ENCODE data around the gene TMEM143. TPM values are rescaled to one million over a fixed set of nuclear protein-coding genes. Genes with fewer than 3 reads are reported as not detected.
"Not testable (repeated sequence)": the region's sequence is repeated elsewhere in the genome, so short reads cannot be mapped to it uniquely, and the experiment has no call there.

TMEM143 gene
- total RNA-seq, 1 donor from 2014 or later = 8.5 TPM

DNA sequence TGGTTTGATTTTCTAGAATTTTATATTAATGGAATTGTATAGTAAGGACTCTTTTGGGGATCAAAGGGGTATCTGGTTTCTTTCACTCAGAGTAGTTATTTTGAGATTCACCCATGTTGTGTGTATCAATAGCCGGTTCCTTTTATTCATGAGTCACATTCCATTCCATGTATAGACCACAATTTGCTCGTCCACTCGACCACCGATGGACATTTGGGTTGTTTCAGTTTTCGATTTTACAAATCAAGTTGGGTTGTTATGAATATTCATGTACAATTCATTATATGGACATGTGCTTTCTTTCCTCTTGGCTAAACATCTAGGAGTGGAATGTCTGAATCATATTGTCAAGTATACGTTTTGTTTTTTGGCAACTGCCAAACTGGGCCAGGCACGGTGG lies 48.0 kb downstream of the TMEM143 start:
- no peak overlapping the region for H3K4me3 Mint-ChIP-seq (ENCODE audit: unreplicated experiment)
- H3K9me3 Mint-ChIP-seq (ENCODE audit: unreplicated experiment) = no peaks in the 10 kb centered on the region
- no peaks in the 10 kb centered on the region for H3K36me3 Mint-ChIP-seq (ENCODE audit: low read depth, unreplicated experiment)
- H3K27ac Mint-ChIP-seq (ENCODE audit: unreplicated experiment) = peak overlapping the region; percentile 6
- DNase-seq (ENCODE audit: low spot score) = no peak
- H3K4me1 Mint-ChIP-seq (ENCODE audit: unreplicated experiment) = peaks cover 5% of the 10 kb centered on the region
- TF ChIP-seq, protein P1, sequence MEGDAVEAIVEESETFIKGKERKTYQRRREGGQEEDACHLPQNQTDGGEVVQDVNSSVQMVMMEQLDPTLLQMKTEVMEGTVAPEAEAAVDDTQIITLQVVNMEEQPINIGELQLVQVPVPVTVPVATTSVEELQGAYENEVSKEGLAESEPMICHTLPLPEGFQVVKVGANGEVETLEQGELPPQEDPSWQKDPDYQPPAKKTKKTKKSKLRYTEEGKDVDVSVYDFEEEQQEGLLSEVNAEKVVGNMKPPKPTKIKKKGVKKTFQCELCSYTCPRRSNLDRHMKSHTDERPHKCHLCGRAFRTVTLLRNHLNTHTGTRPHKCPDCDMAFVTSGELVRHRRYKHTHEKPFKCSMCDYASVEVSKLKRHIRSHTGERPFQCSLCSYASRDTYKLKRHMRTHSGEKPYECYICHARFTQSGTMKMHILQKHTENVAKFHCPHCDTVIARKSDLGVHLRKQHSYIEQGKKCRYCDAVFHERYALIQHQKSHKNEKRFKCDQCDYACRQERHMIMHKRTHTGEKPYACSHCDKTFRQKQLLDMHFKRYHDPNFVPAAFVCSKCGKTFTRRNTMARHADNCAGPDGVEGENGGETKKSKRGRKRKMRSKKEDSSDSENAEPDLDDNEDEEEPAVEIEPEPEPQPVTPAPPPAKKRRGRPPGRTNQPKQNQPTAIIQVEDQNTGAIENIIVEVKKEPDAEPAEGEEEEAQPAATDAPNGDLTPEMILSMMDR (IDR thresholded peaks at IDR 0.05; ENCODE audit: unreplicated experiment) = no peak
- no peaks in the 10 kb centered on the region for H3K27me3 Mint-ChIP-seq (ENCODE audit: unreplicated experiment)

DNA sequence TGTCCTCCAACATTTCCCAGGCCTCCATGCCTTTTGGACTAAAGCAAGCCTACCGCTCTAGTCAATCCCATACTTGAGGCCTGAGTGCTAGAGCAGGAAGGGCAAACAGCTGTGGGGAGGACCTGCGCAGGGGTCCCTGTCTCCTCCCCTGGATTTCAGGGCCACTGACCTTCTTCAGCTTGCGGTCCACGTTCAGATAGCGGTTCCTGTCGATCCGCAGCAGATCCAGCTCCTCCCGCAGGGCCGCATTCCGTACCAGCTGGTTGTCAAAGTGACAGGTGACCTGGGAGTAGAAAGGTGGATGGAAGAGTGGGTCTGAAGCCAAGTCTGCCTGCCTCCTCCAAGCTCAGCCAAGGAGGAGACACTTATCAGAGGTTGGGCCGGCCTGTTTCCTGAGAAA lies 52.4 kb downstream of the TMEM143 start:
- peaks cover 11% of the 10 kb centered on the region for H3K4me1 Mint-ChIP-seq (ENCODE audit: unreplicated experiment)
- H3K36me3 Mint-ChIP-seq (ENCODE audit: low read depth, unreplicated experiment) = no peaks in the 10 kb centered on the region
- no peak overlapping the region for H3K4me3 Mint-ChIP-seq (ENCODE audit: unreplicated experiment)
- H3K27me3 Mint-ChIP-seq (ENCODE audit: unreplicated experiment) = no peaks in the 10 kb centered on the region
- TF ChIP-seq, protein P1 (IDR thresholded peaks at IDR 0.05; ENCODE audit: unreplicated experiment) = no peak
- no peak overlapping the region for H3K27ac Mint-ChIP-seq (ENCODE audit: unreplicated experiment)
- DNase-seq (ENCODE audit: low spot score) = no peak
- no peaks in the 10 kb centered on the region for H3K9me3 Mint-ChIP-seq (ENCODE audit: unreplicated experiment)

DNA sequence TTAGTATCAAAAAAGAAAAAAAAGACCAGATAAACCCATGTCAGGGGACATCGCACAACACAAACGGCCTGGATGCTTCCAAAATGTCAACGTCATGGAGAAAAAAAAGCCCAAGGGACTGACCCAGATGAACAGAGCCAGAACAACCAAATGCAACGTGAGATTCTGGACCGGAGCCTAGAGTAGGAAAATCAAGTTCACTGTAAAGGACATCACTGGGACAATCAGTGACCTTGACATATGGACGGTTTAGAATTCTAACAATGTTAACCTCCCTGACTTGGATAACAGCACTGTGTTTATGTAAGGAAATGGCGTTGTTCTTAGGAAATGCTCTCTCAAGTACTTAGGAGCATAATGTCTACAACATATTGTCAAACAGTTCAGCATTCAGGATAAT lies 53.5 kb downstream of the TMEM143 start:
- no peak overlapping the region for H3K4me3 Mint-ChIP-seq (ENCODE audit: unreplicated experiment)
- no peak overlapping the region for H3K27ac Mint-ChIP-seq (ENCODE audit: unreplicated experiment)
- H3K4me1 Mint-ChIP-seq (ENCODE audit: unreplicated experiment) = peaks cover 6% of the 10 kb centered on the region
- H3K27me3 Mint-ChIP-seq (ENCODE audit: unreplicated experiment) = no peaks in the 10 kb centered on the region
- no peaks in the 10 kb centered on the region for H3K9me3 Mint-ChIP-seq (ENCODE audit: unreplicated experiment)
- no peaks in the 10 kb centered on the region for H3K36me3 Mint-ChIP-seq (ENCODE audit: low read depth, unreplicated experiment)
- TF ChIP-seq, protein P1 (IDR thresholded peaks at IDR 0.05; ENCODE audit: unreplicated experiment) = no peak
- no peak for DNase-seq (ENCODE audit: low spot score)

DNA sequence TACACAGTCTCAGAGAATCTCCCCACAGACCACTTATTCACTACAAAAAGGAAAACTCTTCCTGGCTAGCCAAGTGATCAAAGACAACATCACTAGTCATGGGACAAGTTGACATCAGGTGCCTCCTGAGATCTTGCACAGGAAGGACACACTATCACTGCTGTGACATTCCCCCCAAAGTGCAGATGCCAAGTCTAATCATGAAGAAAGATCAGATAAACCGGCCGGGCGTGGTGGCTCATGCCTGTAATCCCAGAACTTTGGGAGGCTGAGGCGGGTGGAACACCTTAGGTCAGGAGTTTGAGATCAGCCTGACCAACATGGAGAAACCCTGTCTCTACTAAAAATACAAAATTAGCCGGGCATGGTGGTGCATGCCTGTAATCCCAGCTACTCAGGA lies 54.0 kb downstream of the TMEM143 start:
- not testable (repeated sequence) for H3K27ac Mint-ChIP-seq (ENCODE audit: unreplicated experiment); H3K4me1 Mint-ChIP-seq (ENCODE audit: unreplicated experiment); H3K9me3 Mint-ChIP-seq (ENCODE audit: unreplicated experiment); DNase-seq (ENCODE audit: low spot score); H3K27me3 Mint-ChIP-seq (ENCODE audit: unreplicated experiment); H3K4me3 Mint-ChIP-seq (ENCODE audit: unreplicated experiment); H3K36me3 Mint-ChIP-seq (ENCODE audit: low read depth, unreplicated experiment)

DNA sequence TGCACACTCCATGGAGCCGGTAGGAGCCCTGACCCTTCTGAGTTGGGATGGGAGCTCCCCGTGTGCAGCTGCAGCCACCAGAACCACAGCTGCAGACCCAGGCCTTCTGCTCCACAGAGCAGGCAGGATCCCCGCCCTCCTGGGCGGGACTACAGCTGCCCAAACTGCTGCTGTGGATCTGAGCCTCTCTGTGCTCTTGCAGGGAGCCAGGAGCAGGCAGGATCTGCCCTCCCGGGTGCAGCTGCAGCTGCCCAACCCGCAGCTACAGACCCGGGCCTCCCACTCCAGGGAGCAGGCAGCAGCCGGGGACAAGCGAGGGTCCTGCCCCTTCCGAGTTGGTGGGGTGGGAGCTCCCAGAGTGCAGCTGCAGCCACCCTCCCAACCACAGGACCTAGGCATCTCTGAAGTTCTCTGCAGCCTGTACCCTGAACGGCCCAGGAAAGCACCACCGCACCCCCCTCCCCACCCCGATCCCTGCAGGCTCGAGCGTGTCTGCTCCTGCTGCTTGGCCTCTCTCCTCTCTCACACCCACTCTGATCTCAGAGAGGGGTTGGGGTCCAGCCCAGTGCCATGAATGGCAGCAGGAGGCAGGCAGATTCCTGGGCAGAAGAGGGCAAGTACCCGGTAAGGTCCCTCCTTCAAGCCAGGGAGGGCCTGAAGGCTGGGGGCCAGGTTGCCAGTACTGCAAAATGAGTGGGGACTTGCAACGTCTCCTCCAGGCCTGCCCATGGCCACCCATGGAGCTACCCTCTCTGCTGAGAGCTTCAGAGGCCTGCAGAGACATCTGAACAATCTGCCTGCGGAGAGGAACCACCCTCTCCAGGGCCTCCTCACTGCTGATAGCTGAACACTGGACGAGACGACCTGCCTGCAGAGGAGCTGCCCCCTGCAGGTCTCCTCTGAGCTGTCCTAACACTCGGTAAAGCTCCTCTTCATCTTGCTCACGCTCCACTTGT lies 54.8 kb downstream of the TMEM143 start:
- no peak overlapping the region for H3K27ac Mint-ChIP-seq (ENCODE audit: unreplicated experiment)
- TF ChIP-seq, protein P1 (IDR thresholded peaks at IDR 0.05; ENCODE audit: unreplicated experiment) = no peak
- peaks cover 6% of the 10 kb centered on the region for H3K4me1 Mint-ChIP-seq (ENCODE audit: unreplicated experiment)
- no peak overlapping the region for H3K4me3 Mint-ChIP-seq (ENCODE audit: unreplicated experiment)
- H3K9me3 Mint-ChIP-seq (ENCODE audit: unreplicated experiment) = no peaks in the 10 kb centered on the region
- no peaks in the 10 kb centered on the region for H3K27me3 Mint-ChIP-seq (ENCODE audit: unreplicated experiment)
- H3K36me3 Mint-ChIP-seq (ENCODE audit: low read depth, unreplicated experiment) = no peaks in the 10 kb centered on the region
- DNase-seq (ENCODE audit: low spot score) = no peak
